NCI-H1417 (cell line): ENCODE results near the gene EPHB2.
A peak's percentile ranks its signal among the peaks of the same experiment; 100 is the strongest.

ENCODE experiments used
- DNase-seq, 3 experiments: peaks; one replicate each; lab custom pipeline; 2025; lab: John Stamatoyannopoulos, UW

The EPHB2 gene

GRCh38 chr1:22801761-22802160 is 91.1 kb downstream of the EPHB2 start:
- no peak for DNase-seq

- DNase-seq = no peak
Measured at GRCh38 chr1:22803833-22804232, 93.2 kb downstream of the EPHB2 start.

DNA sequence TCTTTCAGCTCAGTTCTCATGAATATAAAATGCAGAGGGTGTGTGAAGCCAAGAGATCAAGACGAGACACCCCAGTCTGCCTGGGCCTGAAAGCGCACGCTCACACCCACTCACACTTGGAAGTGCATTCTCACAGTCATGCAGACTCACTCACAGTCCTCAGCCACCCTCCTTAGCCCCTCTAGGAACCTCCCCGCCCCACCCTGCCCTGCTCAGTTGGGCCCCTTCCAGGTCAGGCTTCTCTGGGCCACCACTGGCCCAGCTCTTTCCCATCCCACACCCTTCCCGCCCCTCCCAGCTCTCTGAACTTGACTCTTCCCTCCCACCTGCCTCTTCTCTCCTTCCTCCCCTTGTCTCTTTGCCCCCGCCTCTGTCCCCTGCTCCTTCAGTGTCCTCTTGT is 93.8 kb downstream of the EPHB2 start:
- no peak for DNase-seq

GRCh38 chr1:22804969-22805671 is 94.5 kb downstream of the EPHB2 start:
- DNase-seq = peak in 2 of 3 experiments; percentile 10 to 45

- DNase-seq = peak in 2 of 3 experiments; percentile 45 to 75
Measured at GRCh38 chr1:22805672-22806038, 95.0 kb downstream of the EPHB2 start.

- peak in 2 of 3 experiments; percentile 86 to 95 for DNase-seq
Measured at GRCh38 chr1:22806584-22806983, 95.9 kb downstream of the EPHB2 start.

GRCh38 chr1:22807340-22807739 is 96.7 kb downstream of the EPHB2 start:
- no peak for DNase-seq

GRCh38 chr1:22808186-22808675 is 97.6 kb downstream of the EPHB2 start:
- no peak for DNase-seq

- peak in 2 of 3 experiments; percentile 47 to 77 for DNase-seq
Measured at GRCh38 chr1:22808676-22809483, 98.2 kb downstream of the EPHB2 start.

GRCh38 chr1:22809783-22810182 is 99.1 kb downstream of the EPHB2 start:
- DNase-seq = no peak

GRCh38 chr1:22810378-22810777 is 99.7 kb downstream of the EPHB2 start:
- no peak for DNase-seq

GRCh38 chr1:22812092-22812880 is 101.6 kb downstream of the EPHB2 start:
- DNase-seq = no peak

DNA sequence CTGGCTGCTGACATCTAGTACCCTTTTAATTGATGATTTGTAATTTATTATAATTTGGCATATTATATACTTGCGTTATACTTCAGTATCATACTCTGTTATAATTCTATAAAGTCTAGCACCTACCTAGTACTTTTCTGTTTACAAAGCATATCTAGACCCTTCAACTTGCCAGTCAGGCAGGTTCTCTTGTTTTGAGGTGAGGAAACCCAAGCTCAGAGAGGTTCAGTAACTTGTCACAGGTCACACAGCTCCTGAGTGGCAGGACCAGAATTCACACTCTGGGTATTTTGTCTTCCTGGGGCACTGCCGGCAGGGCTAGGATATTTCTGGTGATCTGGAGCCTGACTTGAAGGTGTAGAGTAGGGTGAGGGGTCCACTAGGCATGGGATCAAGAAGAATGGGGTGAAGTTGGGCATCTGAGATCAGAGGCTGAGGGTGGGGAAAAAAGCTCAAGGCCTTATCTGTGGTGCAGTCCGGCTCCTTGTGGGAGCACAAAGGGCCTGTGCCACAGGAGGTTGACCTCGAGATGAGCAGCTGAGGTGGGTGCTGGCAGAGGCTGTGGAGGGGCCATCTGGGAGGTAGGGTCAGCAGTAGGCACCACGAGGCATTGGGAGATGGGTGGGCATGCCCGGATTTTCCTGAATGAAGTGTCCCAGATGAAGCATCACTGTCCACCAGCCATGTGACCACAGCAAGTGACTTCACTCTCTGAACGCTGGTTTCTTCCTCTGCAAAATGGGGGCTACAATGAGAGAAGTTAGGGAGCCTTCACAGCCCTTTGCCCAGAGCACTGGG is 102.6 kb downstream of the EPHB2 start:
- DNase-seq = no peak

DNA sequence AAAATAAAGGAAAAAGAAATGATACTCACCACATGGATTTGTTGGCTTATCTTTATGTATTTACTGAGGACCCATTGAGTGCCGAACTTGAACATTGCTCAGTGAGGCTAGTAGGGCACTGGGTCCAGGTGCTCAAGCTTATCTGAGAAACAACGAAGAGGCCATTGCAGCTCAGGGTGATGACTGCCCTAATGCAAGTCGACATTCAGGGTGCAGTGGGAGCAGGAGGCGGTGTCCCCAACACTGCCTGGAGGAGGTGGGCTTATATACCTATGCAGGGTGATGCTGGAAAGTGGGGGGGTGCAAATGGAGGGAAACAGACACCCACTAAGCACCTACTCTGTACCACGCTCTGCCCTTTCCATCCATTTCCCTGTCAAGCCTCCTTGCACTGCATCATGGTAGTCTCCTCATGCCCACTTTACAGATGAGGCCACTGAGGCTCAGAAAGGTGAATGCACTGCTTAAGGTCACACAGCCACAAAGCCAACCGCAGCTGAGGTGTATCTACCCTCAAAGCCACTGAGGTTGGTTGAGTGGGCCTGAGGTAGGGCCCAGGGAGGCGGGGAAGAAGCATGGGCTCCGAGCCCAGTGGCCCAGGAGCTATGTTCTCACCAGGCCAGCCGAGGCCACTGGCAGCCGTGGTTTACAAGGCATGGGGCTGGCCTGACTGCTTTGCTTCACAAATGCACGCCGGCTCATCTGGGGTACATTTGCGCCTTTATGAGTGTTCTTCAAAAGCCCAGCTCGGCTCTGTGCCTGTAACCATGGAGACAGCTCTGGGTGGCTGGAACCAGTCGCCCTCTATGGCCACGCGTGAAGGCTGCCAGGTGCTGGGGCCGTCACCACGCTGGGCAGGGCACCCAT is 103.8 kb downstream of the EPHB2 start:
- DNase-seq = peak; percentile 52 to 86 (median 66)

GRCh38 chr1:22815043-22815365 is 104.4 kb downstream of the EPHB2 start:
- no peak for DNase-seq

DNA sequence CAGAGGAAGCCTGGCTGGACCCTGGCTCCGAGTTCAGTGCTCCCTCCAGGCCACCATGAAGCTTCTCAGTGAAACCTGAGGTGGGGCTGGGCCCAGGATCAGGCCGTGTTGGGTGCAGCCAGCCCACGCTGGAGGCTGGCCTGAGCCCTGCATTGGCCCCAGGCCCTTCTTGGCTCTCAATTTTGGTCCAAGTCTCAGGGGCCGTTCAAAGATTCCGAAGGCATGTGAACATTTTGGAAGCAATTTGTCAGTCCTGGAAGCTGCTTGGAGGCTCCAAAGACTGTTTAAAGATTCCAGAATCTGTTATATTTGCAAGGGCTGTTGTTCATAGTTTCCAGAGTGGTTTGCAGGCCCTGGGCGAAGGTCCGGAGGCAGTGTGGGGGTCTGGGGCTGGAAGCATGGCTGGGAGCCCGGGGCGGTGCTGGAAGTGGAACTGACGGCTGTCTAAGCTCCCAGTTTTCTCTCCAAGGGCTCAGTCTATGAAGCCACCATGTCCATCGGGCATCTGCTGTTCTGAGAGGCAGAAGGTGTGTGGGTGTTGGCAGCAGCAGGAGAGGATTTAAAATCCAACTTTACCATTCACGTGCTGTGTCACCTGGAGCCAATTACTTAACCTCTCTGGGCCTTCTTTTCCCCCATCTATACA is 104.9 kb downstream of the EPHB2 start:
- DNase-seq = no peak

DNA sequence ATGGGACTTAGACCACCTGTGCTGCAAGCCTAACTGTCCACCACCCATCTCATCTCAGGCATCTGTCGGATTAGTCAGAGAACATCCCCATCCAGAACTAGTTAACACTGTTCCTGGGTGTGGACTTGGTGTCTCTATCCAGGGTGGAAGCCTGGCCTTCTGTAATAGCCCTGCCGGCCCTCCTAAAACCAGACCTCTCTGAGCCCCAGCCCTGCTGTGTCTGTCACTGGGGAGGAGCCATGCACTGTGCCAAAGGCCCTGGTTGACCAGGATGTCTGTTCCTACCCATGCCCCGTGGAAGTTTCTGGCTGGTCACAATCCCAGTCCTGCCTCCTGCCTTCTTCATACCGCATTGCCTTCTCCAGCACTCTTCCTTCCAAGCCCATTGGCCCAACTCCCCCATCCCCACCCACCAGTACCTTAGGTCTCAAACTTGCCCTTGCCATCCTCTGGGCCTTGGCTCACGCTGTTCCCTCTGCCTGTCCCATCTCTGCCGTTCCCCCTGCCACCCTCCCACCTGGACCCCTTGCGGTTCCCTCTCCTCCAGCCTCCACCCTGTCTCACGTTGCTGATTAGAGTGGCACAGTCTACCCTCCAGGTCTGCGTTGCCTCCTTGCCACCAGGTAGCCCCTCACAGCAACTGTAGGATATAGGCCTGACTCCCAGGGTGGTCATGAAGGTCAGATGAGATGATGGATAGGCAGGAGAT is 105.6 kb downstream of the EPHB2 start:
- DNase-seq = no peak

DNA sequence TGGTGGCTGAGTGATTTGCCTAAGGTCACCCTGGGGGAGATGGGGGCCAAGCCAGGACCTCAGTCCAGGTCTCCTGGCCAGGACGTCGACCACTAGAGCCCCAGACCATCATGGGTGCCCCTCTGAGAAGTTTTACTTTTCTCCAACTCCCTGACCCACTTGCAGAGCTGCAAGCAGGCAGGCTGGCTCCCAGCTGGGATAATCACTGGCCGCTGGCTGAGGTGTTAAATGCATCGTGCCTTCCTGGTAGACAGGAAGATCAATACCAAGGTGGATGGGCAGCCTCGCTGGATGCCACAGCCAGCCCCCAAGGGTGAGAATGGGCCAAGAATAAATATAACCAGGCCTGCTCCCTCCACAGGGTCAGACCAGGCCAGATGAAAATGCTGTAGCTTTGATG is 106.2 kb downstream of the EPHB2 start:
- peak in 2 of 3 experiments; percentile 38 to 59 for DNase-seq

GRCh38 chr1:22817462-22817861 is 106.8 kb downstream of the EPHB2 start:
- DNase-seq = no peak
